BJ (cell line): ENCODE results near the gene ARSI. TPM values are rescaled to one million over a fixed set of nuclear protein-coding genes. Genes with fewer than 3 reads are reported as not detected.

ENCODE experiments used
- CTCF ChIA-PET: fragments of 350-600 bp; formaldehyde crosslinking; extraction: SDS; loops from one replicate; lab custom pipeline; 2021; ENCODE audit warnings: antibody characterized with exemption, inconsistent platforms; lab: Yijun Ruan, JAX
- POLR2A ChIA-PET: fragments of 300-600 bp; sonication (Branson Sonifier 250); formaldehyde crosslinking; extraction: SDS; loops from one replicate; lab custom pipeline; 2021; ENCODE audit warnings: antibody characterized with exemption; lab: Charles Lee
- DNase-seq: peaks from one replicate; pipeline ENCODE4 v3.0.0-alpha.2; 2011; ENCODE audit warnings: low read depth
- H3K27me3 ChIP-seq: 2 replicates; pipeline ENCODE4 v1.6.0; 2011; ENCODE audit warnings: low read length; ENCODE audit not compliant: control insufficient read depth, insufficient read depth
- H3K36me3 ChIP-seq: 2 replicates; pipeline ENCODE4 v1.5.1; 2011; ENCODE audit warnings: low read length; ENCODE audit not compliant: control insufficient read depth, insufficient read depth
- H3K4me3 ChIP-seq: 2 replicates; pipeline ENCODE4 v1.5.1; 2011; ENCODE audit warnings: low read depth, mild to moderate bottlenecking, control low read depth, low read length
- polyA plus RNA-seq: library from polyadenylated mRNA; depleted of rRNA; stranded (reverse); fragments of >200 nt; gene quantifications from 2 replicates; pipeline ENCODE4 v1.2.3, GENCODE V29; 2011
- TF ChIP-seq, protein P1 (sequence below): IDR thresholded peaks from 2 replicates; pipeline ENCODE4 v1.5.1; 2011; ENCODE audit warnings: low read depth, mild to moderate bottlenecking, control low read depth, inconsistent platforms, low read length, moderate library complexity; ENCODE audit not compliant: insufficient read depth

The ARSI gene
- polyA plus RNA-seq, 1 experiment = 9.8 TPM

DNA sequence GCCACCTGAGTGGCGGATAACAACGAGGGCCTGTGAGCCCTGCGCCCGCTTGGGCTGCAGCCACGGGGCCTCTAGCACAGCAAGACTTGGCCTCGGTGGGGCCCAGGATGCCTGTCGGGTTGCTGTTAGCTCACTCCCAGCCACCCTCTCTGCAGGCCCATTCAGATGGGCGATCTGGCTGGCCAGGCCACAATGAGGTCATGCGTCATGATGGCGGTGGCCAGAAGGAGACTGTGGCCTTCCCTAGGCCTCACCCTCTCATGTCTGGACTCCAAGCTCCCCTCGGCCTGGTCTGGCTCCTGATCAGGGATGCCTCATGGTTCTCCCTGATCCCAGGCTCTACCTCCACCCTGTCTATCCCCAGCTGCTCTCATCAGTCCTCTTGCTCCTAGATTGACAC is 35.8 kb upstream of the ARSI start:
- H3K4me3 ChIP-seq = no peak overlapping the region
- DNase-seq = no peak
- TF ChIP-seq, protein P1, sequence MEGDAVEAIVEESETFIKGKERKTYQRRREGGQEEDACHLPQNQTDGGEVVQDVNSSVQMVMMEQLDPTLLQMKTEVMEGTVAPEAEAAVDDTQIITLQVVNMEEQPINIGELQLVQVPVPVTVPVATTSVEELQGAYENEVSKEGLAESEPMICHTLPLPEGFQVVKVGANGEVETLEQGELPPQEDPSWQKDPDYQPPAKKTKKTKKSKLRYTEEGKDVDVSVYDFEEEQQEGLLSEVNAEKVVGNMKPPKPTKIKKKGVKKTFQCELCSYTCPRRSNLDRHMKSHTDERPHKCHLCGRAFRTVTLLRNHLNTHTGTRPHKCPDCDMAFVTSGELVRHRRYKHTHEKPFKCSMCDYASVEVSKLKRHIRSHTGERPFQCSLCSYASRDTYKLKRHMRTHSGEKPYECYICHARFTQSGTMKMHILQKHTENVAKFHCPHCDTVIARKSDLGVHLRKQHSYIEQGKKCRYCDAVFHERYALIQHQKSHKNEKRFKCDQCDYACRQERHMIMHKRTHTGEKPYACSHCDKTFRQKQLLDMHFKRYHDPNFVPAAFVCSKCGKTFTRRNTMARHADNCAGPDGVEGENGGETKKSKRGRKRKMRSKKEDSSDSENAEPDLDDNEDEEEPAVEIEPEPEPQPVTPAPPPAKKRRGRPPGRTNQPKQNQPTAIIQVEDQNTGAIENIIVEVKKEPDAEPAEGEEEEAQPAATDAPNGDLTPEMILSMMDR = no peak
- CTCF ChIA-PET = interaction anchor here (1.3 to 2.8 kb wide), 3 partner anchors 9 to 18 kb away, joined by 5 to 11 read pairs (median 5); no protein-coding TSS in a partner anchor
- POLR2A ChIA-PET = no interaction called here
- H3K36me3 ChIP-seq = no peaks in the 10 kb centered on the region
- H3K27me3 ChIP-seq = no peaks in the 10 kb centered on the region

DNA sequence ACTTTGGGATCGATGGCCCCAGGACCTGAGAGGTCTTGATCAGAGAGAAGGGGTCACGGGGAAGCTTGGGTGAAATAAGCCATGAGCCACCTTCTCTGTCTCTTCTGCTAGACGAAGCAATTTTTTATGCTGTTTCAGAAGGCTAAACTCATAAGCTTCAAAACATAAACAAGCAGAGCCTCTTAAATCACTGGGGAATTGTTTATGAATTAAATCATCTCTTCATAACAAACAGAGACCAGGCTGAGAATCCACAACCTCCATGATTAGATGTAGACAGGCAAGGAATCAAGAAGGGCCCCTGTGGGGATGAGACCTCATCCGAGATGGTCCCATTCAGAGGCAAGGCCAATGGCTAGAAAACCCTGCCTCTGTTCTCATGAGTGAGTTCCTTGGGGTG is 33.1 kb upstream of the ARSI start:
- TF ChIP-seq, protein P1 = no peak

DNA sequence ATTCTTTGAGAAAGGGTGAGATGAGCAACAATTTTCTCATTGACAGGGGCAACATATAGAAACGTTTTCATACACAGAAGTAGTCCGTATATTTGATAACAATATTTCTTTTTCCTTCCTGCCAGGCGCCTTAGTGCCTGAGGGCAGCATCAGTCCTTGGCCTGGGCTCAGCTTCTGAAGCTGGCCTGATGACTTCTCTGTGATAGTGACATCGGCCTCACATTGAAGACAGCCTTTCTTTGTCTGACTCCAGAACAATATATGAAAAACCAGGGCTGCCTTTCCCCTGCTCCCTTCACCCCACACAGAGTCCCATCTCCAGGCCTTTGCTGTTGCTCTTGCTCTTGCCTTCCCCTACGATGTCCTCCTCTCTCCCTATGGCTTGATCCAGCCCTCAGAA is 30.7 kb upstream of the ARSI start:
- POLR2A ChIA-PET = no interaction called here
- TF ChIP-seq, protein P1 = no peak
- CTCF ChIA-PET = interaction anchor here (1.1 to 1.4 kb wide), 2 partner anchors 17 to 65 kb away, joined by 3 to 4 read pairs; no protein-coding TSS in a partner anchor
- DNase-seq = no peak
- H3K36me3 ChIP-seq = no peaks in the 10 kb centered on the region
- no peaks in the 10 kb centered on the region for H3K27me3 ChIP-seq
- no peak overlapping the region for H3K4me3 ChIP-seq

More for the DNA sequence above, 33.1 kb upstream of the ARSI start:
- H3K27me3 ChIP-seq = no peaks in the 10 kb centered on the region
- no peaks in the 10 kb centered on the region for H3K36me3 ChIP-seq
- ChIA-PET POLR2A (interaction anchor here (0.7 kb wide), 1 partner anchor 193 kb away, joined by 3 read pairs; no protein-coding TSS in a partner anchor), CTCF (interaction anchor here (1.3 kb wide), 1 partner anchor 61 kb away, joined by 4 read pairs; no protein-coding TSS in a partner anchor)
- H3K4me3 ChIP-seq = no peak overlapping the region
- no peak for DNase-seq

DNA sequence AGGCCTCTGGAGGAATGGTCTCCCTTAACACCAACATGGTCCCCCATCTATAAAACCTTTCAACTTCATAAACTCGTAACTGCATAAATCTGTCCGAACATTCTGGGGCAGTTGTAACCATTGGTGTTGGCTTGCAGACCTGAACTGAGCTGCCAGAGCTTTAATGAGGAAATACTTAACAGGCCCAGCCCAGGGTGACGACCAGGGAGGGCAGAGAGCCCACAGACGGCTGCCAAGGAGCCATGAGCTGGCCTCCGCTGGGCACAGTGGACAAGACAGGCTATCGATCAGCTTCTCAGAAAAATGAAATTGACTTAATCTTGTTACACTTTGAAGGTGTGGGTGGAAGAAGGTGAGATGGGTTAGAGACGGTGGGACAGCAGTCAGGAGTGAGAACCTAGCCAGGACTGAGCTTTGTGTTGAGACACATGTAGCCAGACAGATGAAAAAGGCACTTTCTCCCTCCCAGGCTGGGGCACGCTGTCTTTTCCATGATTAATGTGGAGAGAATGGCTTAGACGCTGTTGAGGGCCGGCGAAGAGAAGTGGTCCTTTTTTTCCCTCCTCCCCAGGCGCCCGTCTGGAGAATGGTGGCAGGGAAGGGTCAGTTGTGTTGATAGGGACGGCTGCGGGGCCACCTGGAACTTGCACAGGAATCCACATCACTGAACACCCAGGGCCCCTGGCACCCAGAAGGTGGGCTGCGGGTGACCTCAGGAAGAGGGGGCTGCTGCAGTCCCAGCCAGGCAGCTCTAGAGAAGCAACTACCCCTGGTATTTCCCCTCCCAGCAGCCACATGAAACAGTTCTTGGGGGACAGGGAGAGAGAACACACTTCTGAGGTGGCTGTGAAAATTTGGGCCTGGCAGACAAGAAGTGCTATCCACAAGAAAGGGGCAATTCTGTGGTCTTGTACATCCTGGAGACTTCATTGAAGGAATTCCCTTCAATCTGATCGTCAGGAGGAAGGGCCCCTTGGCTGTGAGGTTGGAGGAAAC is 27.5 kb upstream of the ARSI start:
- H3K27me3 ChIP-seq = no peaks in the 10 kb centered on the region
- H3K4me3 ChIP-seq = no peak overlapping the region
- CTCF ChIA-PET = interaction anchor here (0.7 to 2.0 kb wide), 3 partner anchors 10 to 21 kb away, joined by 3 to 11 read pairs (median 4); no protein-coding TSS in a partner anchor
- H3K36me3 ChIP-seq = no peaks in the 10 kb centered on the region
- TF ChIP-seq, protein P1 = no peak
- no peak for DNase-seq
- POLR2A ChIA-PET = no interaction called here

DNA sequence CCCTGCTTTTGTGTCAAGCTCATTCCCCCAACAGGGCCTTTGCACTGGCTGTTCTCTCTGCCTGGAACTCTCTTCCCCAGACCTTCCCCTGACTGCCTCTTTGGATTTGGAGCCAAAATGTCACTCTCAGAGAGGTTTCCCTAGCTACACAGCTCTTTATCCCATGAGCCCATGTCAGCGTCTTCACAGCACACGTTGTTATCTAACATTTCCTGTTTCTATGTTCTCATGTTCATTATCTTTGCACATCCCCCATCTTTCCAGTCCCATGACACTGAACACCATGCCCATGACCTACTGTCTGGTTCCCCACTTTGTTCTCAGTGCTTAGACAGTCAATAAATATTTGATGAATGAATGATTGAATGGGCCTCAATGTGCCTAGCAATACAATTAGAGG is 26.3 kb upstream of the ARSI start:
- TF ChIP-seq, protein P1 = no peak
- no peaks in the 10 kb centered on the region for H3K27me3 ChIP-seq
- no peak for DNase-seq
- no peaks in the 10 kb centered on the region for H3K36me3 ChIP-seq
- CTCF ChIA-PET = interaction anchor here (2.0 kb wide), 1 partner anchor 11 kb away, joined by 11 read pairs; no protein-coding TSS in a partner anchor
- POLR2A ChIA-PET = no interaction called here
- no peak overlapping the region for H3K4me3 ChIP-seq
